Breast epithelium (tissue), 3 donors: ENCODE data around the gene TJP2.

ENCODE experiments used
- POLR2A ChIP-seq: fragments of 450-650 bp; IDR thresholded peaks from one replicate; pipeline ENCODE4 v1.6.1; 2016; ENCODE audit warnings: antibody characterized with exemption, mild to moderate bottlenecking, moderate library complexity
- POLR2AphosphoS5 ChIP-seq, 3 donors: sonication (generic); formaldehyde crosslinking; IDR thresholded peaks; one replicate each; pipeline ENCODE4 v1.6.1; 2017; ENCODE audit warnings: antibody characterized with exemption in 3 of 3
- TF ChIP-seq, protein P1 (sequence below), 3 donors: fragments of 450-650 bp; IDR thresholded peaks; one replicate each; pipeline ENCODE4 v1.5.1; 2016 to 2017; ENCODE audit warnings: antibody characterized with exemption in 3 of 3, mild to moderate bottlenecking in 3 of 3, moderate library complexity in 3 of 3

DNA sequence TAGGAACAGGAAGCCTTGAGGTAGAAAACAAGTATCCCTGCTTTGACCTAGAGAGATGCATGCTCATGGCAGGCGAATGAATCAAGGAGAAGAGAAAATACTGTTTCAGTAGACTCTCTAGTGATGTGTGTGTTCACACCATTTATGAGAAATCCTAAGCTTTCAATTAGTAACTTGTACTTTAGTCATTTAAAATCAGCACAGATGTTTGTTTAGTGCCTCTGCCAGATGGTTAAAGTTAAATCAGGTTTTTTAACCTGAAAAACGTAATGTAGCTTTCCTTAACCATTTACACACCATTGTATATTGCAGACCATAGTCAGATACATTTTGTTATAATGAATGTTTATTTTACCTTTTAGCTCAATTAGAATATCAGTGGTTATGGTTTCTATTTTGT lies 5.0 kb downstream of the TJP2 start:
- TF ChIP-seq, protein P1, sequence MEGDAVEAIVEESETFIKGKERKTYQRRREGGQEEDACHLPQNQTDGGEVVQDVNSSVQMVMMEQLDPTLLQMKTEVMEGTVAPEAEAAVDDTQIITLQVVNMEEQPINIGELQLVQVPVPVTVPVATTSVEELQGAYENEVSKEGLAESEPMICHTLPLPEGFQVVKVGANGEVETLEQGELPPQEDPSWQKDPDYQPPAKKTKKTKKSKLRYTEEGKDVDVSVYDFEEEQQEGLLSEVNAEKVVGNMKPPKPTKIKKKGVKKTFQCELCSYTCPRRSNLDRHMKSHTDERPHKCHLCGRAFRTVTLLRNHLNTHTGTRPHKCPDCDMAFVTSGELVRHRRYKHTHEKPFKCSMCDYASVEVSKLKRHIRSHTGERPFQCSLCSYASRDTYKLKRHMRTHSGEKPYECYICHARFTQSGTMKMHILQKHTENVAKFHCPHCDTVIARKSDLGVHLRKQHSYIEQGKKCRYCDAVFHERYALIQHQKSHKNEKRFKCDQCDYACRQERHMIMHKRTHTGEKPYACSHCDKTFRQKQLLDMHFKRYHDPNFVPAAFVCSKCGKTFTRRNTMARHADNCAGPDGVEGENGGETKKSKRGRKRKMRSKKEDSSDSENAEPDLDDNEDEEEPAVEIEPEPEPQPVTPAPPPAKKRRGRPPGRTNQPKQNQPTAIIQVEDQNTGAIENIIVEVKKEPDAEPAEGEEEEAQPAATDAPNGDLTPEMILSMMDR (IDR thresholded peaks at IDR 0.05): no peak
- TF ChIP-seq POLR2A (no peak), POLR2AphosphoS5 (IDR thresholded peaks at IDR 0.05) (no peak)
